Testis (tissue), 3 donors: ENCODE data around the gene NR2F2. TPM values are rescaled to one million over a fixed set of nuclear protein-coding genes. Genes with fewer than 3 reads are reported as not detected.

ENCODE experiments used
- DNase-seq: peaks from one replicate; pipeline ENCODE4 v3.0.0-alpha.2; 2019
- H3K27ac ChIP-seq, 2 donors: fragments of 200-600 bp; sonication (generic); one replicate each; pipeline ENCODE4 v1.5.1; 2019
- H3K27me3 ChIP-seq: fragments of 200-600 bp; sonication (generic); one replicate; pipeline ENCODE4 v1.5.1; 2019
- H3K36me3 ChIP-seq: fragments of 200-600 bp; sonication (generic); one replicate; pipeline ENCODE4 v1.5.1; 2017; ENCODE audit warnings: low read depth; ENCODE audit errors: missing control alignments
- H3K4me1 ChIP-seq: fragments of 200-600 bp; sonication (generic); one replicate; pipeline ENCODE4 v1.5.1; 2019
- H3K4me3 ChIP-seq, 2 donors: fragments of 200-600 bp; sonication (generic); one replicate each; pipeline ENCODE4 v1.5.1; 2017 to 2019
- H3K9me3 ChIP-seq: fragments of 200-600 bp; sonication (generic); one replicate; pipeline ENCODE4 v1.5.1; 2017
- CTCF ChIP-seq, 3 experiments: fragments of 450-650 bp in 2 of 3; fragments of 200-600 bp in 1 of 3; sonication (generic) in 1 of 3; IDR thresholded peaks; one replicate each; pipeline ENCODE4 v1.5.1; 2016 to 2019; ENCODE audit warnings: antibody characterized with exemption in 3 of 3, mild to moderate bottlenecking in 2 of 3, moderate library complexity in 1 of 3
- POLR2A ChIP-seq: fragments of 450-650 bp; IDR thresholded peaks from one replicate; pipeline ENCODE4 v1.6.1; 2017; ENCODE audit warnings: antibody characterized with exemption, mild to moderate bottlenecking, moderate library complexity
- WGBS, 2 donors: methylation state at CpG; one replicate each; pipeline ENCODE4 v1.1.5; 2018; 5-methylcytosine and 5-hydroxymethylcytosine counted together
- intact Hi-C: fragments of 100-400 bp; cut with DNase I; formaldehyde crosslinking; loops from one replicate; pipeline ENCODE4 v1.15.1; 2023; ENCODE audit warnings: low total_unique reads
- polyA plus RNA-seq: library from polyadenylated mRNA; stranded (reverse); fragments of 350-450 nt; fragmentation: Illumina TruSeq; extraction: RNeasy Lipid Tissue Mini Kit (QIAGEN cat#74804); gene quantifications from one replicate; pipeline ENCODE4 v1.2.3, GENCODE V29; 2014; ENCODE audit warnings: low read depth, low replicate concordance; ENCODE audit not compliant: insufficient read depth
- total RNA-seq, 2 donors: library from RNA; depleted of rRNA; stranded (reverse); fragments of >200 nt; gene quantifications; one replicate each; pipeline ENCODE4 v1.2.3, GENCODE V29; 2016

NR2F2 gene
- total and polyA plus RNA-seq, 3 donors from 2014 or later = 31.2 to 42.9 (median 38.2) TPM

GRCh38 chr15:96366526-96366877 is 36.0 kb downstream of the NR2F2 start:
- H3K4me1 ChIP-seq = no peaks in the 10 kb centered on the region
- TF ChIP-seq POLR2A (no peak), CTCF (IDR thresholded peaks at IDR 0.05) (no peak)
- no peak overlapping the region for H3K4me3 ChIP-seq
- H3K9me3 ChIP-seq = no peaks in the 10 kb centered on the region
- no peak for DNase-seq
- no peak overlapping the region for H3K27ac ChIP-seq
- H3K36me3 ChIP-seq = no peaks in the 10 kb centered on the region
- intact Hi-C loops = no loop called here
- H3K27me3 ChIP-seq = no peaks in the 10 kb centered on the region
- WGBS, 2 donors = 58 to 81% methylated on average over 10 to 22 of the region's 22 CpGs

GRCh38 chr15:96367311-96368200 is 37.1 kb downstream of the NR2F2 start:
- TF ChIP-seq CTCF (IDR thresholded peaks at IDR 0.05) (no peak), POLR2A (no peak)
- H3K4me3 ChIP-seq = no peak overlapping the region
- DNase-seq = no peak
- no peaks in the 10 kb centered on the region for H3K27me3 ChIP-seq
- H3K4me1 ChIP-seq = no peaks in the 10 kb centered on the region
- H3K36me3 ChIP-seq = no peaks in the 10 kb centered on the region
- H3K9me3 ChIP-seq = no peaks in the 10 kb centered on the region
- intact Hi-C loops = no loop called here
- H3K27ac ChIP-seq = no peak overlapping the region
- WGBS, 2 donors = 39 to 44% methylated on average over 31 of the region's 31 CpGs

GRCh38 chr15:96369351-96369750 is 38.9 kb downstream of the NR2F2 start:
- Histone ChIP-seq H3K36me3 (no peaks in the 10 kb centered on the region), H3K27ac (no peak overlapping the region), H3K27me3 (no peaks in the 10 kb centered on the region), H3K4me3 (no peak overlapping the region), H3K9me3 (no peaks in the 10 kb centered on the region), H3K4me1 (no peaks in the 10 kb centered on the region)
- intact Hi-C loops = no loop called here
- no peak for TF ChIP-seq CTCF (IDR thresholded peaks at IDR 0.05)
- TF ChIP-seq POLR2A = no peak
- 59 to 65% methylated on average over 19 of the region's 19 CpGs for WGBS, 2 donors
- DNase-seq = no peak

- intact Hi-C loops = no loop called here
- no peak for DNase-seq
- Histone ChIP-seq H3K4me3 (no peak overlapping the region), H3K36me3 (no peaks in the 10 kb centered on the region), H3K9me3 (no peaks in the 10 kb centered on the region), H3K27me3 (no peaks in the 10 kb centered on the region), H3K4me1 (no peaks in the 10 kb centered on the region), H3K27ac (no peak overlapping the region)
- 63 to 71% methylated on average over 22 of the region's 22 CpGs for WGBS, 2 donors
- no peak for TF ChIP-seq POLR2A
- no peak for TF ChIP-seq CTCF (IDR thresholded peaks at IDR 0.05)
These were observed 39.5 kb downstream of the NR2F2 start for GRCh38 chr15:96369825-96370621.
